HG03097 (cell line): ENCODE data around the gene MYOM1.

Source experiments
- ATAC-seq: cut with Tn5 transposase; IDR thresholded peaks from one replicate; pipeline ENCODE4 v1.9.1; 2021; ENCODE audit not compliant: unreplicated experiment, low FRiP score

MYOM1 gene

DNA sequence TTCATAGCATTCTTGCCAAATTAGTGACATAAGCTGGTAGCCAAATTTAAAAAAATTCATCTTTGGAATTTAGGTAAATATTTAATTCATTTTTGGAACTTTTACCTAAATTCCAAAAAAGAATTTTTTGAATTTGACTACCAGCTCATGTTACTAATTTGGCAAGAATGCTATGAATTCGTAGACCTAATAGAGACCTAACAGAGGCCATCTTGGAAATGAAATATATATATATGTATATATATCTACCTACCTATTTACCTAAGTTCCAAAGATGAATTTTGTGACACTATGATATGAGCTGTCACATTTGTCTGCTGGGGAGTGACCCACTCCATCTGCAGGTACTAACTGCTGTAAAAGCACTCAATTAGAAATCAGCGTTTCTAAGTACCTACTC is 65.6 kb downstream of the MYOM1 start:
- ATAC-seq, result no peak

DNA sequence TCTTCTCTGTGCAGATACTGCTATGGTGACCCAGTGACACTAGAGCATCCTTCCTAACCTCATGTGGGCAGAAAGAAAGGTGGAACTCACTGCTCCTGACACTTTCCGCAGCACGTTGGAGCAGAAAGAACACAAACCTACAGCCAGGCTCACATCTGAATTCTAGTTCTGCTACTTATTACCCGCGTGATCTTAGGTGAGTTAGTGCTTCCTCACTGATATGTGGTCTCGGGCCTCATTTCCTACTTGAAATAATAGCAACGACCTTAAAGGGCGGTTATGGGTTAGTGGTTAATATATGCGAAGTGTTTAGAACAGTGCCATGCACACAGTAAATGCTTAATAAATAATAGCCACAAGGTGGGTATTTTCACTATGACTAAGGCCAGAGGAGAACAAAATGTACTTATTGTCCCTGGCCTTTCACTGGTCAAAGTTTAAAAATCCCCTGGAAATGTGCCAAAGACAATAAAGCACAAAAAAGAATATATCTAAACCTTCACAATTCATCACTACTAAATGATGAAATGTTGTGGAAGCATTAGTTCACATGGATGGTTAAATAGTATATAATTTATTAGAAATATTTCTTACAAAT is 66.6 kb downstream of the MYOM1 start:
- ATAC-seq, result peak; percentile 78

DNA sequence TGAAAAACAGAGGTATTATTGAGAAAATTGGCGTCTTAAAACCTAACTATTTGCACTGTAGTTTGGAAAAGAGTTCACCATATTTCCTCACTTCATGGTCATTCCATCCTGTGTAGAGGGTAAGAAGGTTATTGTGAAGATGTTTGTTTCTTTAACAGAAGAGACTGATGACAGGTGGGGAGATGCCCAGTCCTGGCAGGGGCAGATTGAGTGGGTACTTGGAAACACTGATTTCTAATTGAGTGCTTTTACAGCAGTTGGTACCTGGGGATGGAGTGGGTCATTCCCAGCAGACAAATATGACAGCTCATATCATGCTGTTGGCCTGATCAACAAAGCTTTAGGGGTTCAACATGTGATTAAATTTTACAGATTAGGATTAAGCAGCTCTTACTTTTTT is 67.5 kb downstream of the MYOM1 start:
- no peak for ATAC-seq

DNA sequence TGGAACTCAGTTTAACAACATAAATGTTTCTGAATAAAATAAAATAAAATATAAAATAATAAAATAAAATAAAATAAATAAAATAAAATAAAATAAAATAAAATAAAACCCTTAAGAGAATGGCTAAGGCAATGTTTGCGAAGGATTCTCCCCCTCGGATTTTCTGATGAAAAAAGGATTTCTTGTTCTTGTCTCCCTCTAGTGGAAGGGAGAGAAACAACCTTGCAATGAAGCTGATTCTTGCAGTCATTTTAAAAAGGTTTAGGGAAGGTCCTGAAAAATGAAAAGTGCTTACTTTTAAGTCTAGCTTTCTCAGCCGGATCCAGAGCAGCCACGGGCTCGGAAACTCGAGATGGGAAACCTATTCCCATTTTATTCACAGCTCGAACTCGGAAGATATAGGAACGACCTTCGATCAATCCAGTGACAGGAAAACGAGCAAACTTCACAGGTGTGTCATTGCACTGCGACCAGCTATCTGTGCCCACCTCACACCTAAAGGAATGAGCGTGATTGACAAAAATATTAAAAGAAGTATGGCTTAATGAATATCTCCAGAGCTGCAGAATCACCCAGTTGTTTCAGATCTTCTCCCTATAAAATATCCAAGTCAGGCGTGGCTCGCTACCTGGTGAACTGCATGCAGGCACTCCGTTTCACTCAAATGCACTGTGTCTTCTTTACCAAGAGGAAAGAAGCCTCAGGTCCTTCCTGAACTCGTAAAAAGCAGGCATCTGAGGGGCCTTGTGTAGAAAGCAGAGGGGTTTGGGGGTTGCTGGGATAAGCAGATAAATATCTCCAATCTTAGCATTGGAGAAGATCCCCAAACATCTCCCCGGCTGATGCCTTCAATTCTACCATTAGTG is 68.1 kb downstream of the MYOM1 start:
- ATAC-seq, result no peak

DNA sequence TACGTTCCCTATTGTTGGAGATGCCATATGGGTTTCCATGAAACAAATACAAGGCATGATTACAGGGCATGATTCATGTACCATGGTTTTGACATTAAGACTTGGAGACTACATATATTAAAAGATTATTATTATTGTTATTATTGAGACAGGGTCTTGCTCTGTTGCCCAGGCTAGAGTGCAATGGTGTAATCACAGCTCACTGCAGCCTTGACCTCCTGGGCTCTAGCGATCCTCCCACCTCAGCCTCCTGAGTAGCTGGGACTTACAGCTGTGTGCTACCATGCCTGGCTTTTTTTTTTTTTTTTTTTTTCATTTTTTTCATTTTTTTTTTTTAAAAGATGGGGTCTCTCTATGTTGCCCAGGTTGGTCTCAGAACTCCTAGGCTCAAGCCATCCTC is 69.1 kb downstream of the MYOM1 start:
- ATAC-seq, result no peak

GRCh38 chr18:3150274-3150673 is 69.5 kb downstream of the MYOM1 start:
- ATAC-seq, result no peak

DNA sequence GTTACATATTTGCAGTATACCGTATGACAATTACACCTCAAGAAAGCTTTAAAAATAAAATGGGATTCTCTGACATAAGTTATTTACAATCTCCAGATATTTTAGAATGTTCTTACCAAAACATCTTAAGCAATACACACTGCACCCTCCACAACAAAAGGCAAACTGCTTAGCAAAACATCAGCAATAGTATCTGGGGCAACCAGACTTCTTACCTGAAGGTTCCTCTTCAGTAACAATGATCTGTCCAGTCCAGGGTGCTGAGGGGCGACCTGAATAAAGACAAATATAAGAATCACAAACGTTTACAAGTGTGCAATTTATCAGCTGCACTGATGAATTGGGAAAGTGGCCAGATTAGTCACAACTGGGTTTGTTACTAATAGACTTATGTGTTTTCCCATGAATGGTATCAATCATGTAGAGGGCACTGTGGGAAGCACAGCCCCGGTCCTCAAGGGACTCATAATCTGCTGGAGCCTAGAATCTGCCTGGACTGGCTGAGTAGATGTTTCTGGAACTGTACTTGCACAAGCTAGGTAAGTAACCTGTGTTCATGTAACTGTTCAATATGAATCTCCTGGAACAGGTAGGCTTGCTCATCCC is 70.7 kb downstream of the MYOM1 start:
- no peak for ATAC-seq

GRCh38 chr18:3147935-3148554 is 71.7 kb downstream of the MYOM1 start:
- ATAC-seq, result no peak

GRCh38 chr18:3140986-3141639 is 78.7 kb downstream of the MYOM1 start:
- no peak for ATAC-seq

DNA sequence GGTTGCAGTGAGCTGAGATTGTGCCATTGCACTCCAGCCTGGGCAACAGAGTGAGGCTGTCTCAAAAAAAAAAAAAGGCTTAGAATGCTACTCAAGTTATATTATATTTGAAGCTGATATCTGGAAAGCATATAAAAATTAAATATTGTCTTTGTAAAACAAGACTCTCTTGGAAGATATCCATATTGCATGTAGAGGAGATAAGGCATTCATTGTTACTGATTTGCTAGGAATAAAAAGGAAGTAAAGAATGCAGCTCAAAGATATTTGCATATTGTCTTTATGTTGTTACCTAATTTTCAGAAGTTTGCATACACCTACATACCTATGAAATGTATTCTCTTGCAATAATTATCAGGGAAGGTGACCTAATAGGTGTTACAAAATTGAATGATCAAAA is 79.4 kb downstream of the MYOM1 start:
- no peak for ATAC-seq

GRCh38 chr18:3139406-3139805 is 80.4 kb downstream of the MYOM1 start:
- no peak for ATAC-seq

DNA sequence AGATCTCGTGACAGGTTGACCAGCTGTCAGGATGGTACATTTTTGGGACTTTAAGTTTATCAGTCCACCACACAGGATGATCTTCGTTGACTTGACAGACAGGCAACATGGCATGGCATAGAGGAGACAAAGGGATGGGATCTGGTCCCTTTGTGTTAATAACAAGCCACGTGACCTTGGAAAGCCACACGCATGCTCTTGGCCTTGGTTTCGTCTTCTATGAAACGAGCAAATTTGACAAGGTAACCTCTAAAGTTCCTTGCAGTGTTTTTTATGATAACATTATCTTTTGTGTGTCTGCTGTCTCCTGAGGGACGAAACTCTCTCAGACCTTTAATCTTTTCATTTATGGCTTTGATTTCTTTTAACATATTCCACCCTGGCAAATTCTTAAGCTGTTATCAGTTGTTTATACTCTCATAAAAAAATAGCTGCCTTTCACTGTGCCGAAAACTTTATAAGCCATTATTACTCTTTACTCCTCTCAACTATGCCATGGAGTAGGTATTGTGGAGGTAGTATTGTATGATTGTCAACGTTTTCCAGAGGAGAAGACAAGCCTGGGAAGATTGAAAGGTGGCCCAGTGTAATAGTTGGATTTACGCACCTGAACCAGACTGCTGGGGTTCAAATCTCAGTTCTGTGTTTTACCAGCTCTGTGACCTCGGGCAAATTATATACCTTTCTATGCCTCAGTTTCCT is 81.3 kb downstream of the MYOM1 start:
- no peak for ATAC-seq

DNA sequence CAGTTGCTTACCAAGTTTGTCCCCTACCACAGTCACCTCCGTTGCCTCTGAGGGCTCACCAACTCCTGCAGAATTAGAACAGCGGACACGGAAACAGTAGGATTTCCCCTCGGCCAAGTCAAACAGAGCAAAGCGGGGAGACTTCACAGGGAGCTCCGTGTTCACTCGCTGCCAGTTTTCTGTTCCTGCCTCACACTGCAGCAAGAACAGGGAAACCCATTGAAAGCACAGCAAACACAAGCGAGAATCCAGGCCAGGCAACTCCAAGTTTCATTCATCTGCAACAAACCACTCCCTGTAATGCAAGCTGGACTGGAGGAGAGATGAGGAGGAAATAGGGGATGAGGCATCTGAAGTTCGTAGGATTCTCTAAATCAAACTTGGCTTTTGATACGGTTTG is 84.2 kb downstream of the MYOM1 start:
- no peak for ATAC-seq

DNA sequence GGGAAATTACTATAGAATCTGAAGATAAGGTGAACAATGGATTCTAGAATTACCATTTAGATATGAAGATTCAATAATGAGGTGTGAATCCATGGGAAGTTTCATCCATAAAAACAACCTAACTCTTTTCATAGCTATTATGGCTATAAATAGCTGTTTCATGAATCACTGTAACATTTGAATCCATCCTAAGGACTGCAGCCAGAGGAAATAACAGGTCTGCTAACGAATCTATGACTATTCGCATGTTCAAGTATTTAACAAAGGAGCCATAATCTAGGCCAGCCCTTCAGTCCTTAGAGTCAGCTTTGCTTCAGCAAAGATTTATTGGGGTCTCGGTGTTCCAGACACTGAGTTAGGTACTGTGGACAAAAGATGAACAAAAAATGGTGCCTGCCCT is 87.1 kb downstream of the MYOM1 start:
- ATAC-seq, result no peak

DNA sequence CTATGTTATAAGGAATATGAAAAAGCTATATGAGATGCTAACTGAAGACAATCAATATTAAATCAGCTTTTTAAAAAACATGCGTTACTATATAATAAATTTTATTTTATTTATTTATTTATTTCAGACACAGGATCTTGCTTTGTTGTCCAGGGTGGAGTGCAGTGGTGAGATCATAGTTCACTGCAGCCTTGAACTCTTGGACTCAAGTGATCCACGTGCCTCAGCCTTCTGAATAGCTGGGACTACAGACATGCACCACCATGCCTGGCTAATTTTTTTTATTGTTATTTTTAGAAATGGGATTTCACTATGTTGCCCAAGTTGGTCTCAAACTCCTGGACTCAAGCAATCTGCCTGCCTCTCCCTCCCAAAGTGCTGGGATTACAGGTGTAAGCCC is 89.4 kb downstream of the MYOM1 start:
- no peak for ATAC-seq

GRCh38 chr18:3129053-3129864 is 90.5 kb downstream of the MYOM1 start:
- ATAC-seq, result no peak

GRCh38 chr18:3126457-3127097 is 93.2 kb downstream of the MYOM1 start:
- no peak for ATAC-seq

GRCh38 chr18:3124822-3125221 is 94.9 kb downstream of the MYOM1 start:
- no peak for ATAC-seq

- ATAC-seq, result no peak
Observed at GRCh38 chr18:3122851-3123250, 96.9 kb downstream of the MYOM1 start.
